Endothelial cell of umbilical vein (primary cell): ENCODE measurements around the gene NFKBIL1. TPM values are rescaled to one million over a fixed set of nuclear protein-coding genes. Genes with fewer than 3 reads are reported as not detected.

Source experiments
- Bru-seq: library from RNA; stranded (reverse); fragments of 400-500 nt; gene quantifications from one replicate; lab custom pipeline; 2021; lab: Mats Ljungman, UMichigan
- BruChase-seq, 2 experiments: library from RNA; stranded (reverse); fragments of 400-500 nt; gene quantifications; one replicate each; lab custom pipeline; 2021; lab: Mats Ljungman, UMichigan
- BruUV-seq: library from RNA; stranded (reverse); fragments of 400-500 nt; replicated peaks from 2 replicates; lab custom pipeline; 2021; lab: Mats Ljungman, UMichigan
- CTCF ChIA-PET: fragments of 300-600, 350-600 bp; sonication (Branson Sonifier 250); formaldehyde crosslinking; loops from one replicate; lab custom pipeline; 2021; ENCODE audit warnings: antibody characterized with exemption, inconsistent platforms; lab: Charles Lee
- POLR2A ChIA-PET: fragments of 300-600, 350-600 bp; sonication (Branson Sonifier 250); formaldehyde crosslinking; loops from one replicate; lab custom pipeline; 2021; ENCODE audit warnings: antibody characterized with exemption, inconsistent platforms; lab: Charles Lee
- DNase-seq: peaks from one replicate; pipeline ENCODE4 v3.0.0-alpha.2; 2011; ENCODE audit warnings: low read depth, low spot score
- FAIRE-seq: peaks from 2 replicates; lab custom pipeline; 2011; peaks lifted over from hg19 to GRCh38; lab: Jason Lieb, UNC
- H2AFZ ChIP-seq: 2 replicates; pipeline ENCODE4 v1.6.0; 2012; ENCODE audit warnings: low read depth, low read length, control low read depth, inconsistent platforms
- H3K27ac ChIP-seq: 2 replicates; pipeline ENCODE4 v1.5.1; 2011; ENCODE audit warnings: low read depth, mild to moderate bottlenecking, control low read depth, low read length, moderate library complexity; ENCODE audit not compliant: insufficient read depth
- H3K27me3 ChIP-seq, 2 experiments: 2 replicates each; pipeline versions ENCODE4 v1.6.0 to v1.6.1; 2011; ENCODE audit warnings: low read length in 2 of 2, mixed read lengths in 1 of 2; ENCODE audit not compliant: control insufficient read depth in 2 of 2, insufficient read depth in 2 of 2
- H3K36me3 ChIP-seq, 2 experiments: 2 replicates in 1 of 2; 3 replicates in 1 of 2; pipeline ENCODE4 v1.5.1; 2011; ENCODE audit warnings: low read length in 2 of 2, mild to moderate bottlenecking in 1 of 2, moderate library complexity in 1 of 2; ENCODE audit not compliant: control insufficient read depth in 2 of 2, insufficient read depth in 2 of 2; ENCODE audit errors: extremely low read depth in 1 of 2
- H3K4me1 ChIP-seq: 3 replicates; pipeline ENCODE4 v1.5.1; 2011; ENCODE audit warnings: mild to moderate bottlenecking, low read length; ENCODE audit not compliant: control insufficient read depth, insufficient read depth; ENCODE audit errors: extremely low read depth
- H3K4me2 ChIP-seq: 2 replicates; pipeline ENCODE4 v1.6.1; 2011; ENCODE audit warnings: low read length, control low read depth, mixed read lengths; ENCODE audit not compliant: insufficient read depth
- H3K4me3 ChIP-seq, 3 experiments: fragments of 200-600 bp in 1 of 3; sonication (generic), shearing (Covaris generic) in 1 of 3; replicated peaks in 1 of 3; 2 replicates each; pipeline ENCODE4 v1.5.1; 2011 to 2016; ENCODE audit warnings: control low read depth in 3 of 3, low read length in 3 of 3, mild to moderate bottlenecking in 2 of 3, inconsistent platforms in 1 of 3, low read depth in 1 of 3, moderate library complexity in 1 of 3; ENCODE audit not compliant: insufficient read depth in 1 of 3
- H3K79me2 ChIP-seq: 2 replicates; pipeline ENCODE4 v1.6.0; 2012; ENCODE audit warnings: low read length, inconsistent platforms; ENCODE audit not compliant: control insufficient read depth, insufficient read depth
- H3K9ac ChIP-seq: replicated peaks from 2 replicates; pipeline ENCODE3; 2011; ENCODE audit warnings: low read length, control low read depth; ENCODE audit not compliant: insufficient read depth; ENCODE audit errors: extremely low read depth
- H3K9me1 ChIP-seq: replicated peaks from 3 replicates; pipeline ENCODE4 v1.6.0; 2011; ENCODE audit warnings: mild to moderate bottlenecking, low read length; ENCODE audit not compliant: control insufficient read depth, insufficient read depth; ENCODE audit errors: extremely low read depth
- H3K9me3 ChIP-seq: replicated peaks from 2 replicates; pipeline ENCODE4 v1.5.1; 2012; ENCODE audit warnings: low read length, inconsistent platforms; ENCODE audit not compliant: control insufficient read depth, insufficient read depth
- H4K20me1 ChIP-seq: replicated peaks from 2 replicates; pipeline ENCODE3; 2011; ENCODE audit warnings: mild to moderate bottlenecking, low read length; ENCODE audit not compliant: control insufficient read depth, insufficient read depth; ENCODE audit errors: extremely low read depth
- CTCF ChIP-seq, 2 donors: IDR thresholded peaks; 1 replicate in 1 of 2; 2 replicates in 1 of 2; pipeline ENCODE4 v1.5.1; 2011; ENCODE audit warnings: low read length in 2 of 2, mild to moderate bottlenecking in 2 of 2, moderate library complexity in 2 of 2, control low read depth in 1 of 2, inconsistent platforms in 1 of 2, low read depth in 1 of 2; ENCODE audit not compliant: insufficient read depth in 1 of 2; ENCODE audit errors: extremely low read depth in 1 of 2
- FOS ChIP-seq: IDR thresholded peaks from 2 replicates; pipeline ENCODE4 v1.6.1; 2011; ENCODE audit warnings: mild to moderate bottlenecking, low read length, moderate library complexity, borderline replicate concordance; ENCODE audit not compliant: insufficient read depth
- GATA2 ChIP-seq: IDR thresholded peaks from 2 replicates; pipeline ENCODE4 v1.7.0; 2011; ENCODE audit warnings: low read depth, mild to moderate bottlenecking, moderate library complexity, mixed read lengths, low read length; ENCODE audit not compliant: insufficient read length, insufficient read depth
- JUN ChIP-seq: IDR thresholded peaks from 2 replicates; pipeline ENCODE4 v1.6.1; 2011; ENCODE audit warnings: borderline replicate concordance, low read depth; ENCODE audit not compliant: insufficient read length, insufficient read depth
- MYC ChIP-seq: IDR thresholded peaks from one replicate; pipeline ENCODE4 v1.6.1; 2011; ENCODE audit warnings: mild to moderate bottlenecking, low read depth, low read length
- POLR2A ChIP-seq: IDR thresholded peaks from 2 replicates; pipeline ENCODE4 v1.6.1; 2012; ENCODE audit warnings: low read depth, mild to moderate bottlenecking, control low read depth, low read length
- POLR2AphosphoS5 ChIP-seq: IDR thresholded peaks from 2 replicates; pipeline ENCODE4 v1.6.1; 2012; ENCODE audit warnings: low read depth, mild to moderate bottlenecking, control low read depth, low read length, moderate library complexity; ENCODE audit not compliant: insufficient read depth
- dilution Hi-C: fragments of 300-500 bp; cut with MboI; formaldehyde crosslinking; loops from one replicate; pipeline ENCODE4 v1.15.0; 2019; ENCODE audit warnings: low sequenced_read_pairs; ENCODE audit not compliant: extremely low pct_ligation_motif_present
- intact Hi-C: fragments of 100-400 bp; cut with micrococcal nuclease; formaldehyde crosslinking; loops from one replicate; pipeline ENCODE4 v1.10.0; 2022
- long read RNA-seq: library from polyadenylated mRNA; stranded (forward); transcript quantifications from one replicate; pipeline ENCODE4 v2.0.0, GENCODE V29; 2021
- polyA minus RNA-seq, 3 experiments: library from RNA; depleted of rRNA, polyadenylated mRNA; stranded (reverse); fragments of >200 nt; gene quantifications; 1 replicate in 1 of 3; 2 replicates in 2 of 3; pipeline ENCODE4 v1.2.3, GENCODE V29; 2011
- polyA plus RNA-seq, 4 experiments: library from polyadenylated mRNA; depleted of rRNA in 3 of 4; stranded (reverse) in 3 of 4; unstranded in 1 of 4; fragments of >200 nt; gene quantifications; 2 replicates each; pipeline versions ENCODE4 v1.2.1 to v1.2.3, GENCODE V29; 2011 to 2012; ENCODE audit warnings: missing spikeins in 1 of 4
- total RNA-seq: library from RNA; stranded (reverse); gene quantifications from 2 replicates; pipeline ENCODE4 v1.2.3, GENCODE V29; 2021

The NFKBIL1 gene
- total RNA-seq: 14.6 and 15.5 TPM in 2 replicates
- polyA plus RNA-seq: 9.9 and 14.2 TPM in 2 replicates
- polyA plus RNA-seq (2011; cell fraction: cytosol; rRNA removed): 7.1 and 11.2 TPM in 2 replicates
- polyA plus RNA-seq (2011; cell fraction: nucleus; rRNA removed): 8.1 and 8.5 TPM in 2 replicates
- polyA plus RNA-seq (2012): 8.4 and 10.2 TPM in 2 replicates
- 5.2 TPM in 2 replicates for polyA minus RNA-seq
- polyA minus RNA-seq (2011; cell fraction: cytosol; rRNA and poly(A)+ RNA removed): 13.5 TPM
- polyA minus RNA-seq (2011; cell fraction: nucleus; rRNA and poly(A)+ RNA removed): 2.8 and 9.3 TPM in 2 replicates
- Bru-seq, nascent RNA: percentile 65 among the genes with signal in this experiment
- BruChase-seq, experiment 1, labeled RNA remaining after a 6-hour chase: percentile 67 among the genes with signal in this experiment
- percentile 56 among the genes with signal in this experiment for BruChase-seq, experiment 2, labeled RNA remaining after a 2-hour chase
- long read RNA-seq, partial matches to known transcripts: 11 of 19 reads
- long read RNA-seq, other reads (novel, unspliced or antisense): 1 of 19 reads

- Histone ChIP-seq H3K36me3 (no peaks in the 10 kb centered on the region), H4K20me1 (no peaks in the 10 kb centered on the region), H2AFZ (peak within 1 kb of the TSS; percentile 43), H3K9me3 (no peaks in the 10 kb centered on the region), H3K79me2 (peaks cover 7% of the 10 kb centered on the region), H3K27ac (peak within 1 kb of the TSS; percentile 87), H3K9ac (peak within 1 kb of the TSS; percentile 96), H3K4me2 (peak within 1 kb of the TSS; percentile 87), H3K27me3 (no peaks in the 10 kb centered on the region), H3K4me1 (peaks cover 20% of the 10 kb centered on the region), H3K9me1 (no peaks in the 10 kb centered on the region), H3K4me3 (peak within 1 kb of the TSS; percentile 31 to 55 (median 34))
- ChIA-PET POLR2A (interaction anchor here (0.6 to 0.9 kb wide), 3 partner anchors 19 to 127 kb away, joined by 3 to 5 read pairs (median 5); no protein-coding TSS in a partner anchor), CTCF (interaction anchor here (0.9 to 31.0 kb wide), 12 partner anchors 9 to 570 kb away, joined by 3 to 1517 read pairs (median 3); partner anchors contain the start of genes GPANK1, LST1, LTB and NCR3)
- BruUV-seq: no TSS peak
- TF ChIP-seq JUN (no peak), MYC (no peak), POLR2A (peak; percentile 55), POLR2AphosphoS5 (peak; percentile 74), GATA2 (no peak), FOS (no peak), CTCF (IDR thresholded peaks at IDR 0.05; ENCODE audit: extremely low read depth in 1 of 2, insufficient read depth in 1 of 2, low read depth in 1 of 2, low read length in 2 of 2) (no peak)
- intact Hi-C loops: loop anchor here (1.0 to 10.0 kb wide), 13 partner anchors 13 to 406 kb away; partner anchors contain the start of genes BAG6, CLIC1, HSPA1B and MICA
- DNase-seq: peak; percentile 94
- dilution Hi-C loops: no loop called here
- peak; percentile 92 for FAIRE-seq
These were observed at the start of gene NFKBIL1 for GRCh38 chr6:31546958-31547726. NFKBIL1 (plus strand) TSS chr6:31547608; CDS start chr6:31547695, 87 bp downstream.
